OCI-LY3 (cell line): ENCODE data around the gene USP6.
"Not testable (repeated sequence)": the region's sequence is repeated elsewhere in the genome, so short reads cannot be mapped to it uniquely, and the experiment has no call there.

ENCODE experiments used
- H2AFZ ChIP-seq: fragments of 200-600, 300-600 bp; shearing (Covaris generic); 2 replicates; pipeline ENCODE4 v1.6.0; 2014; ENCODE audit warnings: antibody characterized with exemption, low read depth, low read length
- H3K27ac ChIP-seq: fragments of 200-600, 300-600 bp; sonication (generic); 2 replicates; pipeline ENCODE4 v1.5.1; 2014; ENCODE audit warnings: mild to moderate bottlenecking, low read length, moderate library complexity, mixed read lengths
- H3K27me3 ChIP-seq: fragments of 200-600, 300-600 bp; sonication (generic); 2 replicates; pipeline ENCODE4 v1.6.1; 2014; ENCODE audit warnings: low read depth, low read length, mixed read lengths
- H3K36me3 ChIP-seq: fragments of 200-600, 300-600 bp; sonication (generic); replicated peaks from 2 replicates; pipeline ENCODE3; 2014; ENCODE audit warnings: low read depth, low read length, mixed read lengths
- H3K4me1 ChIP-seq: fragments of 300-600, 200-600 bp; sonication (generic); 2 replicates; pipeline ENCODE4 v1.6.1; 2014; ENCODE audit warnings: low read length, mixed read lengths
- H3K4me2 ChIP-seq: fragments of 200-600, 300-600 bp; sonication (generic); 2 replicates; pipeline ENCODE4 v1.6.1; 2014; ENCODE audit warnings: low read length, mixed read lengths
- H3K4me3 ChIP-seq: fragments of 300-600, 200-600 bp; sonication (generic); 2 replicates; pipeline ENCODE4 v1.5.1; 2014; ENCODE audit warnings: antibody characterized with exemption, mild to moderate bottlenecking, low read length, moderate library complexity
- H3K79me2 ChIP-seq: fragments of 300-600, 200-600 bp; shearing (Covaris generic); 2 replicates; pipeline ENCODE4 v1.6.1; 2014; ENCODE audit warnings: mild to moderate bottlenecking, low read length, mixed read lengths
- H3K9ac ChIP-seq: fragments of 300-600, 200-600 bp; shearing (Covaris generic); 2 replicates; pipeline ENCODE4 v1.6.0; 2014; ENCODE audit warnings: mild to moderate bottlenecking, low read length, moderate library complexity
- H3K9me3 ChIP-seq: fragments of 200-600, 300-600 bp; shearing (Covaris generic); 2 replicates; pipeline ENCODE4 v1.6.1; 2014; ENCODE audit warnings: low read length, mixed read lengths; ENCODE audit not compliant: insufficient read depth
- H4K20me1 ChIP-seq: fragments of 200-600, 300-600 bp; sonication (generic); 2 replicates; pipeline ENCODE4 v1.6.1; 2016; ENCODE audit warnings: low read length, mixed read lengths; ENCODE audit not compliant: insufficient read depth
- EZH2phosphoT487 ChIP-seq: fragments of 200-600 bp; shearing (Covaris generic); IDR thresholded peaks from 2 replicates; pipeline ENCODE4 v1.6.1; 2018; ENCODE audit warnings: antibody characterized with exemption, mixed run types, low read depth
- TF ChIP-seq, protein P1 (sequence below): fragments of 200-600, 300-600 bp; sonication (generic); IDR thresholded peaks from 2 replicates; pipeline ENCODE4 v1.5.1; 2014; ENCODE audit warnings: antibody characterized with exemption, low read length, low read depth

USP6 gene

GRCh38 chr17:5126719-5127488, 11.1 kb downstream of the USP6 start:
- H3K4me3 ChIP-seq = no peak overlapping the region
- no peak for TF ChIP-seq EZH2phosphoT487
- TF ChIP-seq, protein P1, sequence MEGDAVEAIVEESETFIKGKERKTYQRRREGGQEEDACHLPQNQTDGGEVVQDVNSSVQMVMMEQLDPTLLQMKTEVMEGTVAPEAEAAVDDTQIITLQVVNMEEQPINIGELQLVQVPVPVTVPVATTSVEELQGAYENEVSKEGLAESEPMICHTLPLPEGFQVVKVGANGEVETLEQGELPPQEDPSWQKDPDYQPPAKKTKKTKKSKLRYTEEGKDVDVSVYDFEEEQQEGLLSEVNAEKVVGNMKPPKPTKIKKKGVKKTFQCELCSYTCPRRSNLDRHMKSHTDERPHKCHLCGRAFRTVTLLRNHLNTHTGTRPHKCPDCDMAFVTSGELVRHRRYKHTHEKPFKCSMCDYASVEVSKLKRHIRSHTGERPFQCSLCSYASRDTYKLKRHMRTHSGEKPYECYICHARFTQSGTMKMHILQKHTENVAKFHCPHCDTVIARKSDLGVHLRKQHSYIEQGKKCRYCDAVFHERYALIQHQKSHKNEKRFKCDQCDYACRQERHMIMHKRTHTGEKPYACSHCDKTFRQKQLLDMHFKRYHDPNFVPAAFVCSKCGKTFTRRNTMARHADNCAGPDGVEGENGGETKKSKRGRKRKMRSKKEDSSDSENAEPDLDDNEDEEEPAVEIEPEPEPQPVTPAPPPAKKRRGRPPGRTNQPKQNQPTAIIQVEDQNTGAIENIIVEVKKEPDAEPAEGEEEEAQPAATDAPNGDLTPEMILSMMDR = no peak
- no peaks in the 10 kb centered on the region for H3K4me1 ChIP-seq
- no peaks in the 10 kb centered on the region for H4K20me1 ChIP-seq
- no peaks in the 10 kb centered on the region for H3K27me3 ChIP-seq
- H3K36me3 ChIP-seq = no peaks in the 10 kb centered on the region
- H3K4me2 ChIP-seq = no peak overlapping the region
- H3K79me2 ChIP-seq = no peaks in the 10 kb centered on the region
- H3K9me3 ChIP-seq = no peaks in the 10 kb centered on the region
- no peak overlapping the region for H3K9ac ChIP-seq
- H2AFZ ChIP-seq = no peak overlapping the region
- no peak overlapping the region for H3K27ac ChIP-seq

GRCh38 chr17:5127910-5128309, 12.1 kb downstream of the USP6 start:
- H3K4me3 ChIP-seq = no peak overlapping the region
- H3K9me3 ChIP-seq = no peaks in the 10 kb centered on the region
- no peak overlapping the region for H3K4me2 ChIP-seq
- TF ChIP-seq EZH2phosphoT487 = no peak
- TF ChIP-seq, protein P1 = no peak
- H3K79me2 ChIP-seq = no peaks in the 10 kb centered on the region
- H3K9ac ChIP-seq = no peak overlapping the region
- no peaks in the 10 kb centered on the region for H3K4me1 ChIP-seq
- H2AFZ ChIP-seq = no peak overlapping the region
- no peaks in the 10 kb centered on the region for H3K27me3 ChIP-seq
- no peaks in the 10 kb centered on the region for H3K36me3 ChIP-seq
- no peak overlapping the region for H3K27ac ChIP-seq
- H4K20me1 ChIP-seq = no peaks in the 10 kb centered on the region

GRCh38 chr17:5128387-5128786, 12.6 kb downstream of the USP6 start:
- H3K27ac ChIP-seq = not testable (repeated sequence)

DNA sequence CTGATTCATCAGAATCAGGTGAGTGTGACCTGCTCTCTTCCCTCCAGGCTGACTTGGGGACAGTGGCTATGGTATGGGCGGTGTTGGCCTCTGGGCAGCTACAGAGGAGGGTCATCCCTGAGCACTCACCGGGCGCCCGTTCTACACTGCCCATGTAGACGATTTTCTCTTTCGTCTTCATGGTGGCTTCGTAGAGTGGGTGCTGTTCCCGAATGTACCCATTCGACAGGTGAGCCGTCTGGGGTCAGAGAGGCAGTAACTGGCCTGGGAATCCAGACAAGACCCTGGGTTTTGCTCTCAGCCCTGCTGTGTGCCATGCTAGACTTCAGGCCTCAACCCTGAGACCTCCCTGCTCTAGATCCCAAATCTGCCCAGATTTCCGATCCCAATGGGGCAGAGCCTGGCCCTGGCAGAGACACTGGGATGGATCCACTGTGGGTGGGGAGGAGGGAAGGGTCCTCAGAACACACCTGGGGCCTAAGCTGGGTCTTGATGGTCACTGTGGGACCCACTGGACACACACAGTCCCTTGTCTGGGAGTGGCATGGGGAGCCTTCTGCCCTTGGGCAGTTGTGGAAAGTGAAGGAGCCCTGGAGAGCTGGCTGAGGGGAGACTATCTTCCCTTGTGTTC, 13.2 kb downstream of the USP6 start:
- no peak overlapping the region for H3K9ac ChIP-seq
- TF ChIP-seq, protein P1 = no peak
- no peak for TF ChIP-seq EZH2phosphoT487
- no peaks in the 10 kb centered on the region for H4K20me1 ChIP-seq
- H3K4me3 ChIP-seq = no peak overlapping the region
- no peak overlapping the region for H2AFZ ChIP-seq
- H3K79me2 ChIP-seq = no peaks in the 10 kb centered on the region
- H3K27ac ChIP-seq = no peak overlapping the region
- H3K4me2 ChIP-seq = no peak overlapping the region
- H3K4me1 ChIP-seq = no peaks in the 10 kb centered on the region
- H3K9me3 ChIP-seq = no peaks in the 10 kb centered on the region
- no peaks in the 10 kb centered on the region for H3K36me3 ChIP-seq
- no peaks in the 10 kb centered on the region for H3K27me3 ChIP-seq

More at GRCh38 chr17:5128387-5128786, 12.6 kb downstream of the USP6 start:
- H3K9me3 ChIP-seq, H3K9ac ChIP-seq, H3K79me2 ChIP-seq, H3K4me3 ChIP-seq, H3K27me3 ChIP-seq, H4K20me1 ChIP-seq, H3K4me2 ChIP-seq, H3K4me1 ChIP-seq, H3K36me3 ChIP-seq, H2AFZ ChIP-seq: not testable (repeated sequence)

- not testable (repeated sequence) for H3K27me3 ChIP-seq, H2AFZ ChIP-seq, H3K27ac ChIP-seq, H4K20me1 ChIP-seq, H3K9me3 ChIP-seq, H3K36me3 ChIP-seq, H3K4me1 ChIP-seq, H3K4me3 ChIP-seq, H3K79me2 ChIP-seq, H3K4me2 ChIP-seq, H3K9ac ChIP-seq
Measured at GRCh38 chr17:5129770-5130169, 13.9 kb downstream of the USP6 start.

GRCh38 chr17:5130261-5130660, 14.4 kb downstream of the USP6 start:
- H3K9me3 ChIP-seq, H3K27me3 ChIP-seq, H4K20me1 ChIP-seq, H3K36me3 ChIP-seq, H3K27ac ChIP-seq, H3K4me2 ChIP-seq, H3K79me2 ChIP-seq, H3K9ac ChIP-seq, H3K4me1 ChIP-seq, H3K4me3 ChIP-seq, H2AFZ ChIP-seq: not testable (repeated sequence)

DNA sequence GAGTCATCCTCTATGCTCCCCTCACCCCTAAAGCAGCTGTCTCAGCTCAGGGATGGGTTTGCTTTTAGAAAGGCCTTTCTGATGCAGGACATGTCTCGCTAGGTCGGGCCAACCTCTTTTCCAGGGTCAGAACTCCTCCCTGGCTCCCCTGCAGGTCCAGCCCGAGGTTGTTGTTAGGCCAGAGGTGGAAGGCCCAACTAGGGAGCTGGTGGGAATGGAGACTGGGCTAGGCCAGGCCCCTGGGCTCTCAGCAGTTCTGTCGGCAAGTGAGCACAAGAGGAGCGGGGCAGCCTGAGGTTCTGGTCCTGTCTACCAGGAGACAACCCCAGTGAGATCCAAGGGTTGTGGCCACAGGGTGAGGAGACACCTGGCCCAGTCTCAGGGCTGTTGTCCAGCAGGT, 14.9 kb downstream of the USP6 start:
- H3K9ac ChIP-seq, H3K4me3 ChIP-seq, H3K9me3 ChIP-seq, H3K4me2 ChIP-seq, H3K36me3 ChIP-seq, H2AFZ ChIP-seq, H3K79me2 ChIP-seq, H3K27ac ChIP-seq, H3K27me3 ChIP-seq, H4K20me1 ChIP-seq, H3K4me1 ChIP-seq: not testable (repeated sequence)
